ENCODE measurements around the gene SP5.

SP5 gene

GRCh38 chr2:170739048-170739447 is 23.9 kb downstream of the SP5 start:
- TF ChIP-seq CTCF (IDR thresholded peaks at IDR 0.05; ENCODE audit: low read length, missing control alignments), result no peak
- no peak overlapping the region for H3K4me3 ChIP-seq (replicated peaks; ENCODE audit: low read depth, low read length)
- DNase-seq (ENCODE audit: low read depth), result peak; percentile 74

GRCh38 chr2:170739507-170740046 is 24.4 kb downstream of the SP5 start:
- no peak for TF ChIP-seq CTCF (IDR thresholded peaks at IDR 0.05; ENCODE audit: low read length, missing control alignments)

GRCh38 chr2:170740660-170741059 is 25.5 kb downstream of the SP5 start:
- no peak overlapping the region for H3K4me3 ChIP-seq (replicated peaks; ENCODE audit: low read depth, low read length)
- TF ChIP-seq CTCF (IDR thresholded peaks at IDR 0.05; ENCODE audit: low read length, missing control alignments), result no peak
- no peak for DNase-seq (ENCODE audit: low read depth)

More at GRCh38 chr2:170739507-170740046, 24.4 kb downstream of the SP5 start:
- no peak for DNase-seq (ENCODE audit: low read depth)
- H3K4me3 ChIP-seq (replicated peaks; ENCODE audit: low read depth, low read length), result no peak overlapping the region

GRCh38 chr2:170742000-170742399 is 26.9 kb downstream of the SP5 start:
- no peak overlapping the region for H3K4me3 ChIP-seq (replicated peaks; ENCODE audit: low read depth, low read length)
- TF ChIP-seq CTCF (IDR thresholded peaks at IDR 0.05; ENCODE audit: low read length, missing control alignments), result no peak
- no peak for DNase-seq (ENCODE audit: low read depth)

- no peak for DNase-seq (ENCODE audit: low read depth)
- H3K4me3 ChIP-seq (replicated peaks; ENCODE audit: low read depth, low read length), result no peak overlapping the region
- TF ChIP-seq CTCF (IDR thresholded peaks at IDR 0.05; ENCODE audit: low read length, missing control alignments), result no peak
Observed at GRCh38 chr2:170742896-170743529, 27.9 kb downstream of the SP5 start.

- no peak for DNase-seq (ENCODE audit: low read depth)
- H3K4me3 ChIP-seq (replicated peaks; ENCODE audit: low read depth, low read length), result no peak overlapping the region
- no peak for TF ChIP-seq CTCF (IDR thresholded peaks at IDR 0.05; ENCODE audit: low read length, missing control alignments)
Observed at GRCh38 chr2:170743530-170744239, 28.5 kb downstream of the SP5 start.
